T-cell (primary cell): Measurements from ENCODE around the gene ATE1. TPM values are rescaled to one million over a fixed set of nuclear protein-coding genes. Genes with fewer than 3 reads are reported as not detected.

Experiments used
- ATAC-seq, 4 experiments: fragments of 200-7000 bp in 3 of 4; fragments of 150-1000 bp in 1 of 4; cut with Tn5 transposase; replicated peaks in 1 of 4; 1 replicate in 3 of 4; 2 replicates in 1 of 4; pipeline ENCODE4 v1.10.0; 2021; ENCODE audit warnings: moderate library complexity in 3 of 4, mild to moderate bottlenecking in 2 of 4, moderate number of reproducible peaks in 1 of 4
- CTCF ChIA-PET, 2 donors: fragments of 300-600 bp; sonication (Branson Sonifier 250); formaldehyde crosslinking; loops; one replicate each; lab custom pipeline; 2022; ENCODE audit warnings: antibody characterized with exemption in 2 of 2; lab: Charles Lee
- POLR2A ChIA-PET, 2 donors: fragments of 300-600 bp; sonication (Branson Sonifier 250); formaldehyde crosslinking; loops; one replicate each; lab custom pipeline; 2022; ENCODE audit warnings: antibody characterized with exemption in 2 of 2; lab: Charles Lee
- DNase-seq, 35 experiments: peaks; one replicate each; pipeline versions ENCODE4 v3.0.0 to v3.0.0-alpha.2; 2013 to 2023
- H3K27ac ChIP-seq: one replicate; pipeline ENCODE4 v1.5.1; 2013; ENCODE audit warnings: low read length
- H3K27me3 ChIP-seq, 2 experiments: replicated peaks in 1 of 2; 1 replicate in 1 of 2; 2 replicates in 1 of 2; pipeline versions ENCODE4 v1.6.1 to v1.7.0; 2013; ENCODE audit warnings: low read length in 1 of 2, mixed read lengths in 1 of 2; ENCODE audit not compliant: control insufficient read depth in 2 of 2, insufficient read depth in 2 of 2; ENCODE audit errors: extremely low read depth in 1 of 2
- H3K36me3 ChIP-seq, 2 donors: 1 replicate in 1 of 2; 2 replicates in 1 of 2; pipeline versions ENCODE4 v1.6.1 to v1.7.0; 2013; ENCODE audit warnings: low read length in 1 of 2; ENCODE audit not compliant: control insufficient read depth in 2 of 2, insufficient read depth in 1 of 2; ENCODE audit errors: extremely low read depth in 1 of 2
- H3K4me1 ChIP-seq, 2 experiments: 1 replicate in 1 of 2; 2 replicates in 1 of 2; pipeline versions ENCODE4 v1.6.1 to v1.7.0; 2013; ENCODE audit warnings: low read length in 2 of 2, mixed read lengths in 1 of 2; ENCODE audit not compliant: insufficient read depth in 2 of 2, control insufficient read depth in 1 of 2; ENCODE audit errors: extremely low read depth in 1 of 2
- H3K4me3 ChIP-seq, 2 donors: 1 replicate in 1 of 2; 2 replicates in 1 of 2; pipeline versions ENCODE4 v1.5.1 to v1.7.0; 2013; ENCODE audit warnings: mild to moderate bottlenecking in 2 of 2, low read length in 1 of 2, moderate library complexity in 1 of 2; ENCODE audit not compliant: control insufficient read depth in 1 of 2; ENCODE audit errors: extremely low read depth in 1 of 2
- H3K9me3 ChIP-seq: 2 replicates; pipeline ENCODE4 v1.7.0; 2013
- H3K27ac Mint-ChIP-seq, 2 donors: one replicate each; pipeline ENCODE4 v1.8.0; 2020 to 2021; ENCODE audit warnings: mild to moderate bottlenecking in 2 of 2, mixed read lengths in 2 of 2
- H3K27me3 Mint-ChIP-seq, 2 donors: one replicate each; pipeline ENCODE4 v1.8.0; 2021 to 2022; ENCODE audit warnings: mixed read lengths in 2 of 2
- H3K36me3 Mint-ChIP-seq: one replicate; pipeline ENCODE4 v1.8.0; 2021; ENCODE audit warnings: mixed read lengths
- H3K4me1 Mint-ChIP-seq, 3 donors: one replicate each; pipeline ENCODE4 v1.8.0; 2020 to 2022; ENCODE audit warnings: mixed read lengths in 3 of 3, mild to moderate bottlenecking in 1 of 3
- H3K4me3 Mint-ChIP-seq, 3 donors: one replicate each; pipeline ENCODE4 v1.8.0; 2020 to 2022; ENCODE audit warnings: mild to moderate bottlenecking in 3 of 3, mixed read lengths in 3 of 3, moderate library complexity in 3 of 3
- H3K9me3 Mint-ChIP-seq, 3 donors: one replicate each; pipeline ENCODE4 v1.8.0; 2020 to 2022; ENCODE audit warnings: mixed read lengths in 3 of 3
- WGBS: methylation state at CpG from one replicate; pipeline ENCODE4 v1.1.5; 2013; ENCODE audit warnings: missing lambda C conversion rate; ENCODE audit not compliant: insufficient coverage; 5-methylcytosine and 5-hydroxymethylcytosine counted together
- total RNA-seq, 35 experiments: library from RNA in 6 of 35; stranded (reverse) in 6 of 35; fragments of 120-200 nt in 1 of 35; gene quantifications; one replicate each; pipeline versions ENCODE4 v1.2.1 to v1.2.4 and lab custom pipeline; 2013 to 2026

ATE1 gene
- total RNA-seq, 5 donors from 2014 or later (not counting 1 experiment from before 2014, with no cell fraction given), result 18.6 to 28.9 (median 26.0) TPM

GRCh38 chr10:121696854-121697253, 231.0 kb downstream of the ATE1 start:
- no peak overlapping the region for H3K27ac Mint-ChIP-seq
- CTCF ChIA-PET, result no interaction called here
- 100% methylated on average over 1 of the region's 3 CpGs for WGBS

GRCh38 chr10:121695731-121696464, 231.9 kb downstream of the ATE1 start:
- H3K4me3 Mint-ChIP-seq, result no peak overlapping the region
- H3K4me1 ChIP-seq, result no peaks in the 10 kb centered on the region
- POLR2A ChIA-PET, result no interaction called here

More at GRCh38 chr10:121696854-121697253, 231.0 kb downstream of the ATE1 start:
- Mint-ChIP-seq H3K9me3 (peaks cover 0 to 6% (median 4%) of the 10 kb centered on the region in 3 donors), H3K36me3 (no peaks in the 10 kb centered on the region), H3K27me3 (peaks cover 4 to 7% of the 10 kb centered on the region in 2 donors), H3K4me3 (no peak overlapping the region), H3K4me1 (no peaks in the 10 kb centered on the region)
- DNase-seq (peak in 1 of 35 experiments; percentile 3), ATAC-seq (no peak)
- no peak overlapping the region for H3K4me3 ChIP-seq
- H3K36me3 ChIP-seq, result no peaks in the 10 kb centered on the region
- no peak overlapping the region for H3K27ac ChIP-seq
- no peaks in the 10 kb centered on the region for H3K27me3 ChIP-seq
- no peaks in the 10 kb centered on the region for H3K9me3 ChIP-seq
- no peaks in the 10 kb centered on the region for H3K4me1 ChIP-seq
- POLR2A ChIA-PET, result no interaction called here

GRCh38 chr10:121694966-121695643, 232.7 kb downstream of the ATE1 start:
- H3K27me3 Mint-ChIP-seq, result peaks cover 4 to 7% of the 10 kb centered on the region in 2 donors
- POLR2A ChIA-PET, result no interaction called here
- H3K9me3 ChIP-seq, result no peaks in the 10 kb centered on the region
- no peaks in the 10 kb centered on the region for H3K4me1 Mint-ChIP-seq
- H3K4me3 ChIP-seq, result no peak overlapping the region
- no peak overlapping the region for H3K27ac ChIP-seq
- no peaks in the 10 kb centered on the region for H3K36me3 Mint-ChIP-seq
- no peaks in the 10 kb centered on the region for H3K4me1 ChIP-seq
- H3K36me3 ChIP-seq, result no peaks in the 10 kb centered on the region
- 83% methylated on average over 1 of the region's 8 CpGs for WGBS
- no peak overlapping the region for H3K4me3 Mint-ChIP-seq
- H3K9me3 Mint-ChIP-seq, result peaks cover 0 to 4% (median 0%) of the 10 kb centered on the region in 3 donors
- ATAC-seq, result no peak
- no peaks in the 10 kb centered on the region for H3K27me3 ChIP-seq
- CTCF ChIA-PET, result no interaction called here
- no peak overlapping the region for H3K27ac Mint-ChIP-seq
- DNase-seq, result no peak

More at GRCh38 chr10:121695731-121696464, 231.9 kb downstream of the ATE1 start:
- H3K4me3 ChIP-seq, result no peak overlapping the region
- no peak overlapping the region for H3K27ac ChIP-seq
- DNase-seq (no peak), ATAC-seq (no peak)
- no peaks in the 10 kb centered on the region for H3K36me3 ChIP-seq
- peaks cover 0 to 6% (median 4%) of the 10 kb centered on the region in 3 donors for H3K9me3 Mint-ChIP-seq
- CTCF ChIA-PET, result no interaction called here
- no peaks in the 10 kb centered on the region for H3K36me3 Mint-ChIP-seq
- no peaks in the 10 kb centered on the region for H3K27me3 ChIP-seq
- no peaks in the 10 kb centered on the region for H3K9me3 ChIP-seq
- no peaks in the 10 kb centered on the region for H3K4me1 Mint-ChIP-seq
- no peak overlapping the region for H3K27ac Mint-ChIP-seq
- 100% methylated on average over 1 of the region's 7 CpGs for WGBS
- peaks cover 4 to 7% of the 10 kb centered on the region in 2 donors for H3K27me3 Mint-ChIP-seq

GRCh38 chr10:121694327-121694965, 233.4 kb downstream of the ATE1 start:
- DNase-seq (no peak), ATAC-seq (no peak)
- no peaks in the 10 kb centered on the region for H3K4me1 ChIP-seq
- Mint-ChIP-seq H3K9me3 (peaks cover 0 to 2% (median 0%) of the 10 kb centered on the region in 3 donors), H3K4me3 (no peak overlapping the region), H3K36me3 (no peaks in the 10 kb centered on the region), H3K27ac (no peak overlapping the region), H3K27me3 (peaks cover 4 to 7% of the 10 kb centered on the region in 2 donors), H3K4me1 (no peaks in the 10 kb centered on the region)
- POLR2A ChIA-PET, result no interaction called here
- CTCF ChIA-PET, result no interaction called here
- H3K27me3 ChIP-seq, result no peaks in the 10 kb centered on the region
- no peaks in the 10 kb centered on the region for H3K9me3 ChIP-seq
- no CpG with 5 or more reads among the region's 9 CpGs for WGBS
- no peaks in the 10 kb centered on the region for H3K36me3 ChIP-seq
- no peak overlapping the region for H3K27ac ChIP-seq
- no peak overlapping the region for H3K4me3 ChIP-seq

GRCh38 chr10:121692626-121693025, 235.2 kb downstream of the ATE1 start:
- 75% methylated on average over 6 of the region's 10 CpGs for WGBS
- no peak overlapping the region for H3K27ac Mint-ChIP-seq
- DNase-seq (no peak), ATAC-seq (no peak)
- H3K27me3 ChIP-seq, result peaks cover 0 to under 1% of the 10 kb centered on the region in 2 experiments
- H3K4me3 Mint-ChIP-seq, result no peak overlapping the region
- no peaks in the 10 kb centered on the region for H3K4me1 ChIP-seq
- H3K36me3 ChIP-seq, result no peaks in the 10 kb centered on the region
- peaks cover 4 to 11% of the 10 kb centered on the region in 2 donors for H3K27me3 Mint-ChIP-seq
- H3K27ac ChIP-seq, result no peak overlapping the region
- H3K36me3 Mint-ChIP-seq, result no peaks in the 10 kb centered on the region
- H3K4me1 Mint-ChIP-seq, result no peaks in the 10 kb centered on the region
- no peaks in the 10 kb centered on the region for H3K9me3 ChIP-seq
- no peak overlapping the region for H3K4me3 ChIP-seq
- no peaks in the 10 kb centered on the region for H3K9me3 Mint-ChIP-seq
- POLR2A ChIA-PET, result no interaction called here
- CTCF ChIA-PET, result no interaction called here

GRCh38 chr10:121690970-121691369, 236.9 kb downstream of the ATE1 start:
- WGBS, result 50% methylated on average over 3 of the region's 3 CpGs

More at GRCh38 chr10:121690970-121691369, 236.9 kb downstream of the ATE1 start:
- DNase-seq (no peak), ATAC-seq (no peak)
- Mint-ChIP-seq H3K27me3 (peaks cover 4 to 13% of the 10 kb centered on the region in 2 donors), H3K36me3 (no peaks in the 10 kb centered on the region), H3K4me1 (no peaks in the 10 kb centered on the region), H3K9me3 (no peaks in the 10 kb centered on the region), H3K4me3 (no peak overlapping the region), H3K27ac (no peak overlapping the region)
- peaks cover 0 to 6% of the 10 kb centered on the region in 2 experiments for H3K27me3 ChIP-seq
- no peaks in the 10 kb centered on the region for H3K4me1 ChIP-seq
- no peaks in the 10 kb centered on the region for H3K36me3 ChIP-seq
- no peaks in the 10 kb centered on the region for H3K9me3 ChIP-seq
- no peak overlapping the region for H3K4me3 ChIP-seq
- H3K27ac ChIP-seq, result no peak overlapping the region
- POLR2A ChIA-PET, result no interaction called here
- CTCF ChIA-PET, result interaction anchor here in 1 of 2 donors (0.5 kb wide), 1 partner anchor 74 kb away, joined by 3 read pairs; no protein-coding TSS in a partner anchor
